ENCODE data around the gene CCDC157.

CCDC157 gene

DNA sequence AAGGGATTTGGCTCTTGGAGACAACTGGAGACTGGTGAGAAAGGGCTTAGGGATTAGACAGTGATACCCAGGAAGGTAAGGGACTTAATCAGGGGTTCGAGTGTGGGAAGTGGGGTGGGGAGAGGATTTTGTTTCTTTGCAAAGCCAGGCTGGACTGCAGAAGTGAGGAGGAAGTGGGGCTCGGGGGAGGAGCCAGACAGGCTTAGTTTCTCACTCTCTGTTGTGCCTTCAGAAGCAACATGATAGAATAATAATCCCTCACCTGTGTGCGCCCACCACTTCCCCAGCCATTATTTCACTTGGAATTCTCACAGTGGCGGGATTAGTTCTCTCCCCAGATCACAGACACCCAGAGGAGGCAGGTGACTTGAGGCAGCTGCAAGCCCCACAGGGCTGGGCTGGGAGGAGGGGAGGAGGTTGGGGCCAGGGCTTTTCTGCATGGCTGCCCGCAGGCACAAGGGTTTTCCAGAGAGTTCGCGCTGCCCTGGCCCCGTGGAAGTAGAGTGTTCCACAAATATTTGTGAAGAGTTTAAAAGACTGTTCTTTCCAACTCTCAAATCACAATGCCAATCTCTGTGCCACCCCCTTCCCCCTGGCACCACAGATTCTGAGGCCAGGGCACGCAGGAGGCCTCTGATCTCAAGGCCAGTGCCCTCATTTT lies 36.0 kb downstream of the CCDC157 start:
- H3K27ac ChIP-seq, result peak overlapping the region; percentile 31
- TF ChIP-seq, protein P1, sequence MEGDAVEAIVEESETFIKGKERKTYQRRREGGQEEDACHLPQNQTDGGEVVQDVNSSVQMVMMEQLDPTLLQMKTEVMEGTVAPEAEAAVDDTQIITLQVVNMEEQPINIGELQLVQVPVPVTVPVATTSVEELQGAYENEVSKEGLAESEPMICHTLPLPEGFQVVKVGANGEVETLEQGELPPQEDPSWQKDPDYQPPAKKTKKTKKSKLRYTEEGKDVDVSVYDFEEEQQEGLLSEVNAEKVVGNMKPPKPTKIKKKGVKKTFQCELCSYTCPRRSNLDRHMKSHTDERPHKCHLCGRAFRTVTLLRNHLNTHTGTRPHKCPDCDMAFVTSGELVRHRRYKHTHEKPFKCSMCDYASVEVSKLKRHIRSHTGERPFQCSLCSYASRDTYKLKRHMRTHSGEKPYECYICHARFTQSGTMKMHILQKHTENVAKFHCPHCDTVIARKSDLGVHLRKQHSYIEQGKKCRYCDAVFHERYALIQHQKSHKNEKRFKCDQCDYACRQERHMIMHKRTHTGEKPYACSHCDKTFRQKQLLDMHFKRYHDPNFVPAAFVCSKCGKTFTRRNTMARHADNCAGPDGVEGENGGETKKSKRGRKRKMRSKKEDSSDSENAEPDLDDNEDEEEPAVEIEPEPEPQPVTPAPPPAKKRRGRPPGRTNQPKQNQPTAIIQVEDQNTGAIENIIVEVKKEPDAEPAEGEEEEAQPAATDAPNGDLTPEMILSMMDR (conservative IDR thresholded peaks at IDR 0.05), result no peak
- TF ChIP-seq ZFX (IDR thresholded peaks at IDR 0.05), result no peak

DNA sequence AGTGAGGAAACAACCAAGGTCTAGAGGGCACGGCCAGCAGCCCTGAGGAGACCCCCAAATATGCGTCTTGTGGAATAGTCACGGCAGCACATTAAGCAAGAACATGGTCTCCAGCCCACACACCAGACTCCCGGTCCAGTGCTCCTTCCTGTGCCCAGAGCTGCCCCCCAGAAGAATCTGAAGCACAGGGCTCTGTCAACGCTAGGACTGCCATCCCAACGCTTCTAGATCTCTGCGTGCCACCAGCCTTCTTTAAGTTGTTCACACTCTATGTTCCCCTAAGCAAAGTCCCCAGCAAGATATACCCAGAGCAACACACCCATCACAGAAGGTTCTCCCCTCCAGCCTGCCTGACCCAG lies 36.5 kb downstream of the CCDC157 start:
- H3K27ac ChIP-seq, result peak overlapping the region; percentile 31
- TF ChIP-seq ZFX (IDR thresholded peaks at IDR 0.05), result no peak
- TF ChIP-seq, protein P1 (conservative IDR thresholded peaks at IDR 0.05), result no peak

DNA sequence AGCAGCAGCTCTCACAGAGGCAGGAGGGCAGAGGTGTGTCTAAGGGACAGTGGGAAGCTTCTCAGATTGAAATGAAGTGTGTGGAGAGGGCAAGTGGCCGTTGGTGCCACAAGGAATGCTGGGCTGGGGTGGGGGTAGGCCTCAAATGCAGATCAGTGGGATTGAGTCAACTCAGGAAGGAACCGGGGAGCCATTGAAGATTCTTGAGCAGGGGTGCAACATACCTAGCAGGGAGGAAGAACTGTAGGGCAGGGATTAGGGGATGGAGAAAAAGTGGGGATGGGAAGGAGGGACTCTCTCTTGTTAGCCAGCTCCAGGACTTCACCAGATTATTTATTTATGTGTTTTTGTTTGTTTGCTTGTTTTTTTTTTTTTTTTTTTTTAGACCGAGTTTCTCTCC lies 37.1 kb downstream of the CCDC157 start:
- H3K27ac ChIP-seq, result peak overlapping the region; percentile 31
- TF ChIP-seq, protein P1 (conservative IDR thresholded peaks at IDR 0.05), result no peak
- TF ChIP-seq ZFX (IDR thresholded peaks at IDR 0.05), result no peak

DNA sequence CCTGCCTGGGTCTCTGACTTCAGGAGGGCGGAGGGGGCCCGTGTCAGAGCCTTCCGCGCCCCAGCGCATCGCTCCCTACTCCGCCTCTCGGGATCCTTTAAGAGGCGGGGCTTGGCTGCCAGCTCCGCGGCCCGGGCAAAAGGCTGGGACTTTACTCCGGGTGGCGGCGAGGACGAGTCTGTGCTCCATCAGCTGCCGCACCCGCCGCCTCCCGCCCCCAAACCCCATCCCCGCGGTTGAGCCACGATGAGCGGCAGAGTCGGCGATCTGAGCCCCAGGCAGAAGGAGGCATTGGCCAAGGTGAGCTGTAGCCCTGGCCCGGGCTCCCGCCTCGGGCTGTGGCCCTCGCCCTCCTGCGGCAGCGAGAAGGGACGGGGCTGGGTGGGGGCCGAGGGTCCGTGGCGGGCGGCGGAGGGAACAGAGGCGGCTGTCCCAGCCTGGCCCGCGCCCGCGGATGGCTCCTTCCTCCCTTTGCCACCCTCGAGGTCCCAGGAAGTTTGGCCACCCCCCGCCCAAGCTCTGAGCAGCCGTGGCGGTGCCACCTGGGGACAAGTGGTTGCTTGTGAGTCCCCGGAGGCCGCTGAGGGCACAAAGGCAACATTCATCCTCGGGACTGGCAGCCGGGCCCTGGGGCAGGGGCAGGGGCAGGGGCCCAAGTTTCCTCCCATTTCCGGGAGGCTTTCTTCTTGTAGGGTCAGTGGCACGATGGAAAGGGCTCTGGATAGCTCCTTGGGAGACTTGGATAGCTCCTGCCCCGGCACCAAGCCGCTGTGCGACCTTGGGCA lies 40.3 kb downstream of the CCDC157 start, which contains the start of gene SEC14L2:
SEC14L2 (plus strand) TSS at position 148 of the 785 bp plus-strand sequence; CDS start at position 247, 99 bp downstream.
- peak within 1 kb of the TSS; percentile 61 for H3K27ac ChIP-seq
- peak; percentile 68; the same call in 1 of the 2 replicates for TF ChIP-seq ZFX (IDR thresholded peaks at IDR 0.05)
- TF ChIP-seq, protein P1 (conservative IDR thresholded peaks at IDR 0.05), result no peak

DNA sequence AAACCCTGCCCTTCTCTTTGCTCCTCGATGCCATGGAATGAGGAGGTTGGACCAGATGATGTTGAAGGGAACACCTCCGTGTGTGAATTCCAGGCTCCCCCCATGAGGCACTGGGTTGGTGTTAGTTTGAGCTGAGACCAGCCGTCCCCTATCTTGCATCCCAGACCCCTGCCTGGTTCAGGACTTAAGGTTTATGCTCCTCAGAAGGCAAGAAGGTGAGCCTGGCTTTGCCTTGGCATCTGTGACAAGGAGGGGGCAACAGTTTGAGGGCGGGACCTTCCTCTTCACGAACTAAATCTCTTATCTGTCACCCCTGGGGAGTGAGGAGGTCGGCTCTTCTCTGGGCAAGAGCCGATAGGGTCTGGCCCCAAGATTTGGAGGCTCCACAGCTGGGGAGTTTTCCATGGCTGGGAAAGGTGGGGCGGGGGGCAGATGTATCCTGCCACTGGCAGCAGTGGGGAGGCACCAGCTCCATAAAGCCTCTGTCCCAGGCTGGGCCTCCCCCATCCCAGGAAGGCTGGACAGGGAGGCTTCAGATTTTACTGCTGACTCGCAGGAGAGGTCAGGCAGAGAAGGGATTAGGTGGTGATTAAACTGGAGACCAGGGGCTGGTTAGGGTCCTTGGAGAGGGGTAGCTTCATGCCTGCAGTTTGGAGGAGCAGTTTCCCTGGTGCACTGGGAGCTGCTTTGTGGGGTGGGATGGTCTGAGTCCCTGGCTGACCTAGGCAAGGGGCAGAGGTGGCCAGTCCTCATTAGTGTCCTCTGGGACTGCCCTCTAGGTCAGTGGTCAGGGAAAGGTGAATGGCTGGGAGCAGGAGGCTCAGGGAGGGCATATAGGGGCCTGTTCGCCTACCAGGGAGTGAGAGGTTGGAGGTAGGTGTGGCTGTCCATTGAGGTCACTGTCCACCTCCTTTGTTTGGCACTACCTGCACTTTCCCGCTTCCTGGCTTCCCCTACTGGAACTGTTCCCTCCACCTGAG lies 41.1 kb downstream of the CCDC157 start:
- TF ChIP-seq ZFX (IDR thresholded peaks at IDR 0.05), result no peak
- TF ChIP-seq, protein P1 (conservative IDR thresholded peaks at IDR 0.05), result no peak
- peak overlapping the region; percentile 61 for H3K27ac ChIP-seq

DNA sequence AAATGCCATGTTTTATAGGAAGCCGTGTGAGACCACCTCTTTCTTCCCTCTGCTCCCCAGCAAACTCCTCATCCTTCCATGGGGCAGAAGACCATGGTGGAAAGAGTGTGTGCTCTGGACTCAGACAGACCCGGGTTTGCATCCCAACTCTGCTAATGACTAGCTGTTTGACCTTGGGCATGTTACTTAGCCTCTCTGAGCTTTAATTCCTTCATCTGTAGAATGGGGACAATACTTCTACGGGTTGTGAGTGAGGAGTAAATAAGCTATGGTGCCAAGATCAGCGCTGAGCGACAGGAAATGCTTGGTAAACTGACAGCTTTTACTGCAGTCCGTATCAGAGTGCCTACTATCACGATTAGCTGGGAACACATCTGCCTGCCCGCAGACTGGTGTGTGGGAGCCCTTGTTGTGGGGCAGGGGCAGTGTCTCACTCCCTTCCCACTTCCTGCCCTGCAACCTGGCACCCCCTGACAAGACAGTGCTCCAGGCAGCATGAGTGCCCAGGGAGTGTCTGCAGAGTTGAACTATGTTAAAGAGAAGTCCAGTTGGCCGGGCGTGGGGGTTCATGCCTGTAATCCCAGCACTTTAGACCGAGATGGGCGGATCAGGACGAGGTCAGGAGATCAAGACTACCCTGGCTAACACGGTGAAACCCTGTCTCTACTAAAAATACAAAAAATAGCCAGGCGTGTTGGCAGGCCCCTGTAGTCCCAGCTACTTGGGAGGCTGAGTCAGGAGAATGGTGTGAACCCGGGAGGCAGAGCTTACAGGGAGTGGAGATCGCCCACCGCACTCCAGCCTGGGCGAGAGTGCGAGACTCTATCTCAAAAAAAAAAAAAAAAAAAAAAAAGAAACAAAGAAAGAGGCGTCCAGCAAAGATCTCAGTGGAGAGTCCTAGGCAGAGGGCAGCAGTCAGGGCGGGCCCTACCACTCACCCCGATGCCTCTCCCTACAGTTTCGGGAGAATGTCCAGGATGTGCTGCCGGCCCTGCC lies 42.2 kb downstream of the CCDC157 start:
- no peak overlapping the region for H3K27ac ChIP-seq
- TF ChIP-seq ZFX (IDR thresholded peaks at IDR 0.05), result no peak
- TF ChIP-seq, protein P1 (conservative IDR thresholded peaks at IDR 0.05), result no peak

Data from C4-2B (cell line).